Suppressor macrophage (primary cell): ENCODE results near the gene FAM186B.
"Not testable (repeated sequence)": the region's sequence is repeated elsewhere in the genome, so short reads cannot be mapped to it uniquely, and the experiment has no call there.

Source experiments
- DNase-seq, 4 experiments: peaks; one replicate each; pipeline ENCODE4 v3.0.0-alpha.2; 2020 to 2022
- total RNA-seq, 17 experiments: gene quantifications; one replicate each; lab custom pipeline; 2026; ENCODE audit warnings: mixed read lengths in 6 of 17, inconsistent platforms in 3 of 17; lab: John Stamatoyannopoulos, UW

The FAM186B gene, protein sequence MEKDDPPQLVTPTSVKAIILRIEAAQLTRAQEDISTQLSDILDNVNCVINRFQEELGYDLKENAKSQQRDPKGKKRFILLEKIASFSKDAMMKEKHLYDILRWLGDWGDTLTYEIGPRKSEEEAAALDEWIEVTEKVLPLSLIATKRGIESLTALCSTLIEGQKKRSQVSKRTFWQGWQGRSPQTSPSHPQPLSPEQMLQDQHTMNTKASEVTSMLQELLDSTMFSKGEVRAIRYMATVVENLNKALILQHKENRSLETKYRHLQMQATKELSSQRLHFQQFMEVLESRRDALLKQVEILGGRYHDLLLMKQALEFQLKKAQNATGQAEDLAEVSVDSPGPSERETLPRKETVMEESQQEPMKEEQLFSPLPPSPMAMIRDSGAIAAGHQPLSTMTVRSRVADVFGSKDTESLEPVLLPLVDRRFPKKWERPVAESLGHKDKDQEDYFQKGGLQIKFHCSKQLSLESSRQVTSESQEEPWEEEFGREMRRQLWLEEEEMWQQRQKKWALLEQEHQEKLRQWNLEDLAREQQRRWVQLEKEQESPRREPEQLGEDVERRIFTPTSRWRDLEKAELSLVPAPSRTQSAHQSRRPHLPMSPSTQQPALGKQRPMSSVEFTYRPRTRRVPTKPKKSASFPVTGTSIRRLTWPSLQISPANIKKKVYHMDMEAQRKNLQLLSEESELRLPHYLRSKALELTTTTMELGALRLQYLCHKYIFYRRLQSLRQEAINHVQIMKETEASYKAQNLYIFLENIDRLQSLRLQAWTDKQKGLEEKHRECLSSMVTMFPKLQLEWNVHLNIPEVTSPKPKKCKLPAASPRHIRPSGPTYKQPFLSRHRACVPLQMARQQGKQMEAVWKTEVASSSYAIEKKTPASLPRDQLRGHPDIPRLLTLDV
- 0.13 to 8.5 (median 1.3) reads per million in 17 experiments for total RNA-seq

DNA sequence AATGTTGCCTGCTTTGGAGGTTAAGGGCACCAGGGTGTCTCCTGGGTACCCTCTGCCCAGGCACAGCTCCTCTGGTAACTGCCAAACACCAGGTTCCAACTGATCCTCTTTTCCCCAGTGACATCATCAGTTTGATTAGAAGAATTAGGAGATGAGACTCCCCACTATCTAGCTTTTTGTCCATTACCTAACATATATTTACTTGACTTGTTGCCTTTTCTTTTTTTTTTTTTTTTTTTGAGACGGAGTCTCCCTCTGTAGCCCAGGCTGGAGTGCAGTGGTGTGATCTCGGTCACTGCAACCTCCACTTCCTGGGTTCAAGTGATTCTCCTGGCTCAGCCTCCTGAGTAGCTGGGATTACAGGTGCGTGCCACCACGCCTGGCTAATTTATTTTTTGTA lies at the start of gene FAM186B:
FAM186B (minus strand) TSS at position 101 of the 400 bp plus-strand sequence. CDS start 162 bp downstream, outside the sequence.
- DNase-seq, result not testable (repeated sequence)

DNA sequence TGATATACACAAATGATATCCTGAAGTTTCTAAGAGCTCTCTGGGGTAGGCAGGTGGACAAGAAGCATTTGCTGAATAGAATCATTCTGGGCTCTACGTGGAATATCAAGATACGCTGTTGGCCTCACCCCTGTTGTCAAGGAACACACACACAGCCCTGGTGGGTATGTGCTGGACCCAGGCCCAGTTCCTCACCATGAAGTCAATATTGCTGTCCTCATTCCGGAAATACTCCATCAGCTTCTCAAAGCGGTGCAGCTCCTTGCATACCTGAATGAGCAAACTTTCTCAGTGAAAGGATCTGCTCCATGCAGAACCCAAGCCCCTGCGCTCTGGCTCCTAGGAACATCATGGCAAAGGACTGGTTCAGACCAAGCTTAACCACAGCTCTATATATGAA lies 49.3 kb upstream of the FAM186B start:
- DNase-seq, result no peak

DNA sequence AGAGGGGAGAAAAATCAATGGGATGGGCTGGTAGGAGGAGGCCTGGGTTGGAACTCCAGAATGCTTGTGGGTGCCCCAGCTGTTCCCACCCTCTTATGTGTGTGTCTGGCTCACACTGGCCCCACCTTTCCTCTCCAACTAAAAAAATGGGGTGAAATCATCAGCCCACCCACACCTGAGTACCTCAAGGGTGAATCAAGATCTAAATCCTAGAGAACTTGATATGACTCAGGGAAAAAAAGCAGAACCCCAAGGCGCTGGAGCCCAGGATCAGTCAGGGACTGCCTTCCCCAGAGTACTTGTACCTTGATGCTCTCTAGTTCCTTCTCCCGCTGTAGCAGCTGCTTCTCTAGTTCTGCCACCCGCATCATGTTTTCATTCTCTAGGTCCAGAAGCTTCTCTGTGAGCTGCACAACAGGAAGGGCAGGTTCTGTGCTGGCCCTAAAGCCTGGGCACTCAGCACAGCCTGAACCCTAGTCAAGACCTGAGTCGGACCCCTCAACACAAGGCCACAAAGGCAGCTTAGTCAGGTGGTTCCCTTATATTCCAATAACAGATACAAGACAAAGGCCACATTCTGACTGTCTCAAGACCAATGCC lies 47.6 kb upstream of the FAM186B start:
- peak in 2 of 4 experiments; percentile 22 to 39 for DNase-seq

DNA sequence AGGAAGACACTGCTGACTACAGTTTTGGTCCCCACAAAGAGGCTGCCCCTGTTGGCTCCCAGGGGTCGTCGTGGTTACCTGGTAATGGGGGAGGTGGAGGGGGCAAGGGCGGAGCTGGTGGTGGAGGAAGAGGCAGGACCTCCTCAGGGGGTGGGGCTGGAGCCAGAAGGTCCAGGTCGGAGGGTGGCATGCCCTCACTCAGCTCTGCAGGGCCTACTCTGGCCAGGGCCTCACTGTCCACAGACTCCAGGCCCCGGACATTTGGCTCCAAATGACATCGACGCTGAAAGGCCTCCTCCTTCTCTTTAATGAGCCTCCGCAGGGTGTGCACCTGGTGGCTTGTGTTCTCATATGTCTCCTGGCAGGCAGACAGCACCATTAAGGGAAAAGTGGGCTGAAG lies 46.4 kb upstream of the FAM186B start:
- DNase-seq, result no peak

DNA sequence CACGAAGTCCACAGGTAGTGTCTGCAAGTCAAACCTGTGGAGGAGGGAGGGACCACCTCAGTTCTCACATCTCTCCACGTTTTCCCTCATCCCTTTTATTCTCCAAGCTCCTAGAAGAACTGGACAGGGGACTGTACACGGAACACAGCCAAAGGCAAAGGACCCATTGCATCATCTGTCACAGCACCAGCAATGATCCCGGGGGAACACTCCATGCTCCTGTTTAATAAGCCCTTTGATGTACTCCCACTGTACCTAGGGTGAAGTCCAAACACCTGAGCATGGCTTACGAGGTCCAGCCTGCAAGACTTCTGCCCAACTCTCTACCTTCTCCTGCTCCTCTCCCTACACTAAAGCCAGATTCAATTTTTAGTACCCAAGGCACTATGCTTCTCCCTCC lies 44.5 kb upstream of the FAM186B start:
- DNase-seq, result no peak

DNA sequence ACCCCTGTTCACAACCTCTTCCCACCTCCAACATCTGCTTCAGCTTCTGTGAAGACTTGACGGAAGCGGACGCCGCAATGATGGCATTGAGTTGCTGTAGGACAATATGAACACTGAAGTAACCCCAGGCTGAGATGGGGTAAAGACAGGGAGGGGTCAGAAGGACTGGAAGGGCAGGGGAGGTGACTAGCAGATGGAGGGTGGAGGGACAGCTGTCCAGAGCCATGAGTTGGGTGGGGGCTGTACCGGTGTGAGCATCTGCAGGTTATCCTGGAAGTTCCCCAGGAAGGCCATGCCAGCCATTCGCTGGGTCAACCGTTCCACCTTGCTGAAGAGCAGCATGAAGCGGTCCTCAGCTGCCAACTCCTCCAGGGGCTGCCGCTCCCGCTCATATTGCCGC lies 44.0 kb upstream of the FAM186B start:
- DNase-seq, result no peak

DNA sequence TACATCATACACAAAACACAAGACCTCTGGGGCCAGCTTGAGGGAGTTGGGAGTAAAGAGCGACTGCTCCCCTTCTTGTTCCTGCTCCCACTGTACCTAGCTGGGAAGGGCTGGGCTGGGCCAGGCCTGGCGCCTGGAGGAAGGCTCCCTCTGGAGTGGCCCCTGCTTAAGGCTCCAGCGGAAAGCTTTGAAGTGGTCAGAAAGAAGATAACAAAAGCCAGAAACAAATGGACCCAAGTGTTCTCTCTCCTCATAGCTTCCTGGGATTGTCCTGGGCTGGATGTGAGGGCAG lies 43.2 kb upstream of the FAM186B start:
- no peak for DNase-seq

DNA sequence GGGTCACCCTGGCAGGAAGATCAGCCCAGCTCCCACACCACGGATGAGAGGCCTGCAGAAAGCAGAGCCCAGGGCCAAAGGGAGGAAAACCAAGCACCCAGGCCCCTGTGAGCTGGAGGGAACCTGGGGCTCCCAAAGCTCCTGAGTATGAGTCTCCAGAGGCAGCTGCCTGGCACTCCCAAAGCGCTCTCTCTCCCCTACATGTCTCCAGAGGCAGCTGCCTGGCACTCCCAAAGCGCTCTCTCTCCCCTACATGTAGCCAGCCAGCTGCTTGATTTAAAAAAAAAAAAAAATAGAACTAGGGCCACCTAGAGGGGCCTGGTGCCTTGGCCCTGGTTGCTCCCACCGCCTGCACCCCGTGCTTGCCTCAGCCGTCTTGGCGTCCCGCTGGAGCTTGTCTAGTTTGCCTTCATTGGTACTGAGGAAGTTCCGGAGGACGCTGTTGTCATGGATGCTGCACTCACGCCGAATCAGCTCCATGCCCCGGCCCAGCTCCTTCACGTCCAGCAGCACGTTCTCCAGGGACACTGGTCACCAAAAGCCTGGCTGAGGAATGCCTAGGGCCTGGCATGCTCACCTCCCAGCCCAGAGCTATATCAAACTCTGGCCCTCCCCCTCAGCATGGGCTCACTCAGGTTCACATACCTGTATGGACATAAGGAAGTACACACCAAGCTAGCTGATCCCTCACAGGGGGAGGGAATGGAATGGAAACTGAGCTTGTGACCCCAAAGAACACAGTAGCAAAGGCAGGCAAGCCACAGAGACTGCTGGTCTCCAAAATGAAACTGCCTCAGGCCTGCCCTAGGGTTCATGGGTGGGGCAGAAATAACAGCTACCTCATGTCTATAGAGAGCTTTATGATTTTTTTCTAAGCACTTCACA lies 42.6 kb upstream of the FAM186B start:
- no peak for DNase-seq

DNA sequence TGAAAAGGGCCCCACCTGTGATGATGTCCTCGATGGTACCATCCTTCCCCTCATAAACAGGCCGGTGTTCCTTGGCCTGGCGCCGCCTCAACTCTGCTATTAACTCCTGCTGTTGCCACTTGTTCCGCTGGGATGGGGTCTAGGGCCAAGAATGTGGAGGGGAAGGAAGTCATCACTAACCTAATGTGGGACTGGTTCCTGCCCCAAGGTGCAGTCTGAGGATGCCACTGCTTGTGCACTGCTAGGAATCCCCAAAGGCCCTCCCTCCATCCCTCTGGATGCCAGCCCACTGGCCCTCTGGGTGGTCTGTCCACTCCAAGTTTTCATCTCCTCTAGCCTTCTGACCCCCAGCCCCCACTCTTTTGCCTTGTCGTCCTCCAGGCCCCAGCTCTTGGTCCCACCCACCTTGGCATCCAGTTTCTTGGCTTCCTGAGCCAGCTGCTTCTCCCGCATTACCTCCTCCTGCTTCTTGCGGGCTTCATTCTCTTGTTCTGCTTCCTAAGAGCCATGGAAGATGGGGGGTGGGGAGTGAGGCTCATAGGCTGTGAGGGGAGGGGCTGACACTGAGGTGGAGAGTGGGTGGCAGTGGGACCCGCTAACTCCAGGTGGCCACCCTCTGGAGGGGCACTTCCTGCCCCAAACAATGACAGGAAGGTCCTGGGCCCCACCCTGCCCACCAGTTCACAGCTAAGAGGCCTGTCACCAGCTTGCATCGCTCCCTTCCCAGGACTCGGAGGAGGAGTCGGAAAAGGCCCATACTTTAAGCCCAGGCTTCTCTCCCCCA lies 41.6 kb upstream of the FAM186B start:
- no peak for DNase-seq

DNA sequence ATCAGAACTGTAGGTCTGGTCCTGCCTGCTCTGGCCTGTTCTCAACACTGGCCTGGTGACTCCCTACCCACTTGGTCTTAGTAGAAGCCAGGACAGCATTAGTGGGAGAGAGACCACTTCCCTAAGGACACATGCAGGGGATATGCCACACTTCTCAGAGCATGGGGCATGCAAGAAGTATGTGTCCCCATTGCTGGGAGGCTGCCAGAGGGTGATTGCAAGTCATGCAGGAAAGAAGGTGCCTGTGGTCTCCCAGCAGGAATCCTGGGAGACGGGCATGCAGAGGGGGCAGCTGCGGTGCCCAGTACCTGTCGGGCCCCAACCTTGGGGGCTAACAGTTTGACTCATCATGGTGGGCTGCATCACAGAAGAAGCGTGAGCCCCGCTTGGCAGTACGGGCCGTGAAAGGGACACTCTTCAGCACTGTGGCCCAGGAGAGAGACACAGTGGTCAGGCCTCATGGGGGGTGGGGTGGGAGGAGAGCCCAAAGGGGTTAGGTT lies 40.9 kb upstream of the FAM186B start:
- no peak for DNase-seq

DNA sequence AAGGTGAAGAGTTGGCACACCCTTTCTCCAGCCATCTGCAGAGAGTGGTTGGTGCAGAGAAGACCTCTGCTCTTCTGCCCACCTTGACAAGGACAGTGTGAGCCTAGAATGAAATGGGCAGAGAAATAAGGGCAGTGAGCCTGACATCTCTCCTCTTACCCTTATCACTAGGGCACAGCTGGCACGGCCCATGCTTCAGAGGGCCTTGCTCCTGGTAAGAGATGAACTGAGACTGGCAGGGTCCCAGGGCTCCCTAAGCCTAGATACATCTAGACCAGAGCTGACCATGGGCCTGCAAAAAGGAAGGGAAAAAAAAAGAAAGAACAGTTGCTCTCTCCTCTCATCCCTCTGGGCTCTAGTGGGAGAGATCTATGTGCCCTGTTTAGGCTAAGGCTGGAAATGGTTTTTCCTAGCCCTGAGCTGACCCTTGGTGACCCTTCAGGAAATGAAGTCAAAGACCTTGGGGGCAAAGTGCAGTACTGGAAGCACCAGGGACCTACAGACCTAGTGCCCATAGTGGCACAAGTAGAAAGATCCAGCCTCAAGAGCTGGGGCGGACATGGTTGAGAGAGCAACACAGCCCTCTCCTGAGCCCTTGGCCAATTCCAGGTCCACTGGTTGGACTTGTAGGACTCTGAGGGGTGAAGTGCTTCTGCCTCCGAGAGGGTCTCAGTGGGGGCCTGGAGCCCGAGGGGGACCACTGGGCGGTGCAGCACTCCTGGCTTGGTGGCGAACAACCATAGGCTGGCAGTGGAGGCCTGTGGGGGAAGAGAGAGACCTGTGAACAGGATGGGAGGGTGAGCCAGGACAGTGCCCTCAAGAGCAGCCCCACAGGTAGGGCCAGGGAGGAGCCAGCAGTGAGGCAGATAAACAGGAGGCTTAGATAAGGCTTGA lies 40.0 kb upstream of the FAM186B start:
- DNase-seq, result no peak

DNA sequence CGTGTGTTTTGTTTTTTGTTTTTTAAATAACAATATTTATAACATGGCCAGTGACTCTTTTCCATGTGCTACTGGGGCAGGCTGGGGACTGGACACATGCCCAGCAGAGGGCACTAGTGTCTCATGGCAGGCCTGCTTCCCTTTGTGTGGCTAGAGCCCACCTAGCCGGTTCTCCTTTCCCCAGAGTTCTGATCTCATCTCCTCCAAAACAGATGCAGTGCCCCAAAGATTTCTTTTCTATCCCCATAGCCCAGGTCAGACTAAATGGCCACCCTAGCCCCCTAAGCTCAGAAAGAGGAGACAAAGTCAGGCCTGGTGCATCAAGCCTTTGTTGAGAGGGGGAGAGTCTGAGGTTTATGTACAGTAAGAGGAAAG lies 39.2 kb upstream of the FAM186B start:
- peak; percentile 85 to 91 (median 88) for DNase-seq

DNA sequence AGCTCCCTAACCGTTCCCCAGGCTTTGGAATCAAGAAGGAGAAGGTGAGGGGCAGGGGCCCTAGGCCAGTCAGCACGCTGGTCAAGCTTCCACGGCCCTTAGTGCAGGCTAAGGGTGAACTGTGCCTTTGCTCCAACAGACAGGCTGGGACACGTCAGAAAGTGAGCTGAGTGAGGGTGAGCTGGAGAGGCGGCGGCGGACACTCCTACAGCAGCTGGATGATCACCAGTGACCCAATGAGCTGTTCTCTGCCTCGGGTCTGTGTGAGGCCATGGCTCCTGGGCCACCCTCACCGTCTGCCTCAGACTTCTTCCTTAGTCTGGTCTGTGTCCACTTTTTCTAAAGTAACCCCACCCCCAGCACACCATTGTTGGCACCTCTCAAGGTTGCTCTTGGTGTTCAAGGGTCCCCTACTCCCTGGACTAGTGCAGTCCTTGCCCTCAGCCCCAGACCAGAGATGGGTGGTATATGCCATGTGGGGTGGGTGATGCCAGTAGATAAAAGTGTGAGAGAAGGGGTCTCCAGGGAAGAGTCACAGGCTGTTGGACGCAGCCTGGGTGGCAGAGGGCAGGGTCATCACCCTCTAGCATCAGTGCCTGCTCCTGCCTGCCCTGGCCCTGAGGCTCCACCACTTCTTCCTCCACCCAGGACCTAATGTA lies 38.7 kb upstream of the FAM186B start:
- no peak for DNase-seq

DNA sequence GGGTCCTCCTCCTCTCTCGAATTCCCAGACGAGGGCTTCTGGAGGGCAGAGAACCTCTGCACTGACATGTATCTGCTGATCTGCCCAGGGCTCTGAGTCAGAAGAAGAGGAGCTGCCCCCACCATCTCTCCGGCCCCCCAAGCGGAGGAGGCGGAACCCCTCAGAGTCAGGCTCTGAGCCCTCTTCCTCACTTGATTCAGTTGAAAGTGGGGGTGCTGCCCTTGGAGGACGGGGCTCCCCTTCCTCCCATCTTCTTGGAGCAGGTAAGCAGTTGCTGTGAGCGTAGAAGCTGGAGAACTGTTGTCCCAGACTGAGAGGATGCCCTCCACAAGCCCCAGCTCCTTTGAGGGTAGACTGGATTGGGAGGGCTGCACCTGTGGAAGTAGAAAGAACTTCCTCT lies 37.7 kb upstream of the FAM186B start:
- no peak for DNase-seq

DNA sequence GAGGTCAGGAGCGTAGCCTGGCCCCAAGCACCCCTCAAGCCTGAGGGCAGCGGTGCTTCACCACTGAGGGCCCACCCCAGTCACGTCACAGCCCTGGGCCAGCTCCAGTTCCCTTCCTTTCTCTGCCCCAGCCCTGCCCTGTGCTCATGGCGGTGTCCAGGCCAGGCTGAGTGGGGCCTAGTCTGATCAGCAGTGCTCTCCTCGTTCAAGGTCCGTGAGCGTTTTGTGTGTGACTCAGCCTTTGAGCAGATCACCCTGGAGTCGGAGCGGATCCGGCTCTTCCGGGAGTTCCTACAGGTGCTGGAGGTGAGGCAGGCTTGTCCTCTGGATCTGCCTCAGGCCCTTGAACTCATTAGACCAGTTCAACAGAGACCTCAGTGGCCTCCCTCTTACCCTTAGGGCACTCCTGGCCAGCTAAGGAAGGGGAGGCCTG lies 36.9 kb upstream of the FAM186B start:
- DNase-seq, result no peak

DNA sequence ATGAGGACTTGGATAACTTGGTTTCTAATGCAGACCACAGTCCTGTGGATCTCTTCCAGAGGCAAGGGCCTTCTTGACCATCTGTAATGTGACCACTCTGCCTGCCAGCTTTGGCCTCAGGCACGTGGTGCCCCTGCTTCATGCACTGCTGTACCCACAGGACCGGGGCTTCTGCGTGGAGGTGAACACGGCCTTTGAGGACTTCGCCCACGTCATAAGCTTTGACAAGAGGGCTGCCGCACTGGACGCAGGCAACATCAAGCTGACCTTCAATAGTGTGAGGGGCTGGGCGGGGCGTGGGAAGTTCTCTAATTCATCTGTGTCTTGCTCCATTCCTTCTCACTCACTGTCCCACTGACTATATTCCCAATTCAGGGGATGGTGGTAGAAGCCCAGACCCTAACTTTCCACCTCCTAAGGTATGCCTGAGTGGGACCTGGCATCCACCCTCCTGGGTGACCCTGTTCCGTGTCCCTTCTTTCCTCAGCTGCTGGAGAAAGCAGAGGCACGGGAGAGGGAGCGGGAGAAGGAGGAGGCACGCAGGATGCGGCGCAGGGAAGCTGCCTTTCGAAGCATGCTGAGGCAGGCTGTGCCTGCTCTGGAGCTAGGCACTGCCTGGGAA lies 36.4 kb upstream of the FAM186B start:
- no peak for DNase-seq

DNA sequence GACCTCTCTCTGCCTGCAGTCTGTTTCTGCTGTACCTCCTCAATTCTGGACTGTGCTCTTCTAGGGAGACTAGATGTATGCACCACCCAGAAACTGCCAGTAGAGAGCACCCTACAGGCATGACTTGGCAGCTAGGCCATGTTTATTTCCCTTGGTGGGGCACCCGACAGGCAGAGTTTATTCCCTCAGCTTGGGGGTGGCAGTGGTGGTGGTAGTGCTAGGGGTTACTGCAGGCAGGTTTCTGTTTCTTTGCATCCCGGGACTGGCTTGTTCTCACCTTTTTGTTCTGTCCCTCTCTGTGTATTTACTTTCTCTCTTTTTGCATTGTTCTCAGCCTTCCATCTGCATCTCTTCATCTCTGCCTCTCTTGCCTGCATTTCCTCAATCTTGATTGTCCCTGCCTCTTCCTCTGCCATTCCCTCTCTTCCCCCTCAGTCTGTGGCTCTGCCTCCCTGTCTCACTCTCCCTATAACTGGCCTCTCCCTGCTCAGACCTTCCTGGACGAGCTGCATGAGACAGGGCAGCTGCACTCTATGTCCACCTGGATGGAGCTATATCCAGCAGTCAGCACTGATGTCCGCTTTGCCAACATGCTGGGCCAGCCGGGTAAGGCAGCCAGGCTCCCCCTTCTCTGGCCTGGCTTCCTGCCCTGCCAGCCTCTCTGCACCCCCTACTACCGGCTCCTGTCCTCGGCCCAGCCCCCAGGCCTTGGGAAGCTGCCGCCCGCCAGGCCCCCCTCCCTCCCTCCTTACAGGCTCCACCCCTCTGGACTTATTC lies 31.7 kb upstream of the FAM186B start:
- peak; percentile 56 to 75 (median 70) for DNase-seq

DNA sequence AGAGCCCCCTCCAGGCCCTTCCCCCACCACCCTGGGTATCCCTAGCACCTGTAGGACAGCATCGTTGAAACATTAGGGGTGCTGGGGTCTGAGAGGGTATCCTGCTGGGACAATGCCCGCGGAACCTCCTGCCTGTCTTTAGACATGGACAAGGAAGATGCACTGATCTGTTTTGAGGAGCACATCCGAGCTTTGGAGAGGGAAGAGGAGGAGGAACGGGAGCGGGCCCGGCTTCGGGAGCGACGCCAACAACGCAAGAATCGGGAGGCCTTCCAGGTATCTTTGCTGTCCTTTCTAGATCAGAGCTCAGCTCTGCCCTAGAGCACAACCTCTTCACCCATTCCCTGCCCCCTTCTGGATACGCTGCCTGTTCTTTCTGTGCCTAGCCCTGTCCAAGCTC lies 31.1 kb upstream of the FAM186B start:
- peak in 1 of 4 experiments; percentile 1 for DNase-seq
